Neural cell (in vitro differentiated cells): Measurements from ENCODE around the gene NGEF. TPM values are rescaled to one million over a fixed set of nuclear protein-coding genes. Genes with fewer than 3 reads are reported as not detected.

Source experiments
- H2AFZ ChIP-seq: fragments of 200-600, 300-800 bp; sonication (generic), shearing (Covaris generic); 2 replicates; pipeline ENCODE4 v1.6.0; 2014; ENCODE audit warnings: low read depth, mild to moderate bottlenecking, antibody characterized with exemption, low read length, moderate library complexity
- H3F3A ChIP-seq: fragments of 200-600 bp; shearing (Covaris generic); 2 replicates; pipeline ENCODE4 v1.6.1; 2016; ENCODE audit warnings: mild to moderate bottlenecking, moderate library complexity, mixed read lengths, antibody characterized with exemption, low read length; ENCODE audit not compliant: insufficient read depth, poor library complexity, severe bottlenecking
- H3K27ac ChIP-seq: fragments of 200-600, 300-800 bp; sonication (generic), shearing (Covaris generic); 2 replicates; pipeline ENCODE4 v1.5.1; 2014; ENCODE audit warnings: mild to moderate bottlenecking, low read length, moderate library complexity
- H3K27me3 ChIP-seq: fragments of 300-800, 200-600 bp; sonication (generic), shearing (Covaris generic); 2 replicates; pipeline ENCODE4 v1.6.0; 2014; ENCODE audit warnings: mild to moderate bottlenecking, low read depth, low read length, moderate library complexity; ENCODE audit not compliant: insufficient read depth
- H3K36me3 ChIP-seq: fragments of 300-800, 200-600 bp; sonication (generic), shearing (Covaris generic); 2 replicates; pipeline ENCODE4 v1.5.1; 2014; ENCODE audit warnings: mild to moderate bottlenecking, antibody characterized with exemption, low read length, moderate library complexity; ENCODE audit not compliant: insufficient read depth
- H3K4me2 ChIP-seq: fragments of 300-800, 200-600 bp; sonication (generic), shearing (Covaris generic); 2 replicates; pipeline ENCODE4 v1.6.0; 2014; ENCODE audit warnings: mild to moderate bottlenecking, low read length
- H3K4me3 ChIP-seq: fragments of 300-800, 200-600 bp; sonication (generic), shearing (Covaris generic); 2 replicates; pipeline ENCODE4 v1.5.1; 2014; ENCODE audit warnings: mild to moderate bottlenecking, low read length, moderate library complexity
- H3K79me2 ChIP-seq: fragments of 200-600 bp; shearing (Covaris generic); replicated peaks from 2 replicates; pipeline ENCODE4 v1.6.0; 2014; ENCODE audit warnings: mild to moderate bottlenecking, low read length, moderate library complexity; ENCODE audit not compliant: insufficient read depth
- H3K9ac ChIP-seq: fragments of 300-800, 200-600 bp; sonication (generic), shearing (Covaris generic); 2 replicates; pipeline ENCODE4 v1.6.1; 2016; ENCODE audit warnings: mild to moderate bottlenecking, low read length, mixed read lengths
- H3K9me2 ChIP-seq: fragments of 200-600 bp; shearing (Covaris generic); 2 replicates; pipeline ENCODE4 v1.6.1; 2016; ENCODE audit warnings: mild to moderate bottlenecking, low read length, mixed read lengths; ENCODE audit not compliant: insufficient read depth
- H3K9me3 ChIP-seq: fragments of 200-600, 300-800 bp; sonication (generic), shearing (Covaris generic); 2 replicates; pipeline ENCODE4 v1.6.1; 2016; ENCODE audit warnings: mild to moderate bottlenecking, mixed run types, low read length, moderate library complexity, mixed read lengths
- H4K20me1 ChIP-seq: fragments of 200-600 bp; shearing (Covaris generic); 2 replicates; pipeline ENCODE4 v1.6.1; 2016; ENCODE audit warnings: mild to moderate bottlenecking, mixed run types; ENCODE audit not compliant: insufficient read depth
- EP300 ChIP-seq: fragments of 450-650 bp; conservative IDR thresholded peaks from 2 replicates; pipeline ENCODE4 v1.6.1; 2014; ENCODE audit warnings: antibody characterized with exemption, mild to moderate bottlenecking, moderate library complexity; ENCODE audit not compliant: poor library complexity, severe bottlenecking
- EZH2 ChIP-seq: fragments of 200-600, 300-800 bp; shearing (Covaris generic), sonication (generic); IDR thresholded peaks from 2 replicates; pipeline ENCODE4 v1.6.1; 2014; ENCODE audit warnings: antibody characterized with exemption, low read length, borderline replicate concordance, mild to moderate bottlenecking; ENCODE audit not compliant: insufficient read depth, poor library complexity, severe bottlenecking
- MXI1 ChIP-seq: fragments of 450-650 bp; conservative IDR thresholded peaks from 2 replicates; pipeline ENCODE4 v1.6.1; 2014; ENCODE audit warnings: antibody characterized with exemption, mild to moderate bottlenecking; ENCODE audit not compliant: poor library complexity, severe bottlenecking
- POLR2AphosphoS5 ChIP-seq: IDR thresholded peaks from 2 replicates; pipeline ENCODE4 v1.6.1; 2012
- RAD21 ChIP-seq: fragments of 450-650 bp; conservative IDR thresholded peaks from 2 replicates; pipeline ENCODE4 v1.6.1; 2014; ENCODE audit warnings: antibody characterized with exemption, mild to moderate bottlenecking, moderate library complexity
- SMC3 ChIP-seq: fragments of 450-650 bp; conservative IDR thresholded peaks from 2 replicates; pipeline ENCODE4 v1.6.1; 2014; ENCODE audit warnings: antibody characterized with exemption, mild to moderate bottlenecking, moderate library complexity; ENCODE audit not compliant: poor library complexity
- TAF1 ChIP-seq: IDR thresholded peaks from 2 replicates; pipeline ENCODE4 v1.6.1; 2012; ENCODE audit warnings: low read depth
- polyA plus RNA-seq: library from polyadenylated mRNA; depleted of rRNA; stranded (reverse); fragments of >200 nt; gene quantifications from 2 replicates; pipeline ENCODE4 v1.2.3, GENCODE V29; 2014
- TF ChIP-seq, protein P1 (sequence below): fragments of 450-650 bp; IDR thresholded peaks from 2 replicates; pipeline ENCODE4 v1.5.1; 2014; ENCODE audit warnings: antibody characterized with exemption, mild to moderate bottlenecking, moderate library complexity; ENCODE audit not compliant: poor library complexity, severe bottlenecking
- TF ChIP-seq, protein P2 (sequence below): IDR thresholded peaks from 2 replicates; pipeline ENCODE4 v1.6.1; 2012; ENCODE audit warnings: borderline replicate concordance

The NGEF gene
- polyA plus RNA-seq, 1 donor from 2014 or later = 5.2 TPM

DNA sequence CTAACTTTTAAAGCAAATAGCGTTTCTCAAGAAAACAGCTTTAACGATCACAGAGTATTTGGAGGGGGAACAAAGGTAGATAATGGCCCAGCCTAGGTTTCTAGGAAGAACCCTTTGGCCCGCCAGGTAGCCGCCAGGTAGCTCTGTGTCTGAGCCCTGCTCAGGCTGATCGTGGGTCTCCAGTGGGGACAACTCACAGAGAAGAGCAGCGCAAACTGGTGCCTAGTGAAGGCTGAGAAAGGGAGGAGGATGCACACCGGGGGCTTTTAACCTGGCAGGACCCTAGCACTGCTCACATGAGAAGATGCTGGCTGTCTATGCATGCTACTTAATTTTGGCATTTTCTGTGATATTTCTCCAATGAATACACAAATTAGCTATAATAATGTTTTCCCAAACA, 5.8 kb downstream of the NGEF start:
- no peaks in the 10 kb centered on the region for H3K9me3 ChIP-seq
- H3K27ac ChIP-seq = no peak overlapping the region
- no peak overlapping the region for H3K4me3 ChIP-seq
- no peaks in the 10 kb centered on the region for H4K20me1 ChIP-seq
- H3K79me2 ChIP-seq = no peaks in the 10 kb centered on the region
- no peak overlapping the region for H3K4me2 ChIP-seq
- H3K9me2 ChIP-seq = no peaks in the 10 kb centered on the region
- H2AFZ ChIP-seq = no peak overlapping the region
- no peaks in the 10 kb centered on the region for H3K27me3 ChIP-seq
- H3K36me3 ChIP-seq = no peaks in the 10 kb centered on the region
- H3F3A ChIP-seq = no peaks in the 10 kb centered on the region
- TF ChIP-seq POLR2AphosphoS5 (no peak), TAF1 (no peak), SMC3 (no peak), MXI1 (no peak), EP300 (no peak), EZH2 (no peak), RAD21 (no peak)
- TF ChIP-seq, protein P1, sequence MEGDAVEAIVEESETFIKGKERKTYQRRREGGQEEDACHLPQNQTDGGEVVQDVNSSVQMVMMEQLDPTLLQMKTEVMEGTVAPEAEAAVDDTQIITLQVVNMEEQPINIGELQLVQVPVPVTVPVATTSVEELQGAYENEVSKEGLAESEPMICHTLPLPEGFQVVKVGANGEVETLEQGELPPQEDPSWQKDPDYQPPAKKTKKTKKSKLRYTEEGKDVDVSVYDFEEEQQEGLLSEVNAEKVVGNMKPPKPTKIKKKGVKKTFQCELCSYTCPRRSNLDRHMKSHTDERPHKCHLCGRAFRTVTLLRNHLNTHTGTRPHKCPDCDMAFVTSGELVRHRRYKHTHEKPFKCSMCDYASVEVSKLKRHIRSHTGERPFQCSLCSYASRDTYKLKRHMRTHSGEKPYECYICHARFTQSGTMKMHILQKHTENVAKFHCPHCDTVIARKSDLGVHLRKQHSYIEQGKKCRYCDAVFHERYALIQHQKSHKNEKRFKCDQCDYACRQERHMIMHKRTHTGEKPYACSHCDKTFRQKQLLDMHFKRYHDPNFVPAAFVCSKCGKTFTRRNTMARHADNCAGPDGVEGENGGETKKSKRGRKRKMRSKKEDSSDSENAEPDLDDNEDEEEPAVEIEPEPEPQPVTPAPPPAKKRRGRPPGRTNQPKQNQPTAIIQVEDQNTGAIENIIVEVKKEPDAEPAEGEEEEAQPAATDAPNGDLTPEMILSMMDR = no peak
- TF ChIP-seq, protein P2, sequence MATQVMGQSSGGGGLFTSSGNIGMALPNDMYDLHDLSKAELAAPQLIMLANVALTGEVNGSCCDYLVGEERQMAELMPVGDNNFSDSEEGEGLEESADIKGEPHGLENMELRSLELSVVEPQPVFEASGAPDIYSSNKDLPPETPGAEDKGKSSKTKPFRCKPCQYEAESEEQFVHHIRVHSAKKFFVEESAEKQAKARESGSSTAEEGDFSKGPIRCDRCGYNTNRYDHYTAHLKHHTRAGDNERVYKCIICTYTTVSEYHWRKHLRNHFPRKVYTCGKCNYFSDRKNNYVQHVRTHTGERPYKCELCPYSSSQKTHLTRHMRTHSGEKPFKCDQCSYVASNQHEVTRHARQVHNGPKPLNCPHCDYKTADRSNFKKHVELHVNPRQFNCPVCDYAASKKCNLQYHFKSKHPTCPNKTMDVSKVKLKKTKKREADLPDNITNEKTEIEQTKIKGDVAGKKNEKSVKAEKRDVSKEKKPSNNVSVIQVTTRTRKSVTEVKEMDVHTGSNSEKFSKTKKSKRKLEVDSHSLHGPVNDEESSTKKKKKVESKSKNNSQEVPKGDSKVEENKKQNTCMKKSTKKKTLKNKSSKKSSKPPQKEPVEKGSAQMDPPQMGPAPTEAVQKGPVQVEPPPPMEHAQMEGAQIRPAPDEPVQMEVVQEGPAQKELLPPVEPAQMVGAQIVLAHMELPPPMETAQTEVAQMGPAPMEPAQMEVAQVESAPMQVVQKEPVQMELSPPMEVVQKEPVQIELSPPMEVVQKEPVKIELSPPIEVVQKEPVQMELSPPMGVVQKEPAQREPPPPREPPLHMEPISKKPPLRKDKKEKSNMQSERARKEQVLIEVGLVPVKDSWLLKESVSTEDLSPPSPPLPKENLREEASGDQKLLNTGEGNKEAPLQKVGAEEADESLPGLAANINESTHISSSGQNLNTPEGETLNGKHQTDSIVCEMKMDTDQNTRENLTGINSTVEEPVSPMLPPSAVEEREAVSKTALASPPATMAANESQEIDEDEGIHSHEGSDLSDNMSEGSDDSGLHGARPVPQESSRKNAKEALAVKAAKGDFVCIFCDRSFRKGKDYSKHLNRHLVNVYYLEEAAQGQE = no peak
- H3K9ac ChIP-seq = no peak overlapping the region

DNA sequence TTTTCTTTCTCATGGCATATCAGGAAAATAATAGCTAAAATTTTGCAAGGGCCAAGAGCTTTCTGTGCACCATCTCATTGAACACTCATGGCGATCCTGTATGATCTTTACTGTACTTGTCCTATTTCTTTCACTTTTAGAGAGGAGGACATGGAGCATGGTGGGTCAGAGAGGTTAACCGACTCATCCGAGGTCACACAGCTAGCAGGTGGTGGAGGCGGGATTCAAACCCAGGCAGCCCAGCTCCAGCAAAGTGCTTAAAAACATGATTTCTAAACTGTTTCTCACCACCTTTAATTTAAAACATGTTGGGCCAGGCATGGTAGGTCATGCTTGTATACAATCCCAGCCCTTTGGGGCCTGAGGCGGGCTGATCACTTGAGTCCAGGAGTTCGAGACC, 6.4 kb downstream of the NGEF start:
- Histone ChIP-seq H3K36me3 (no peaks in the 10 kb centered on the region), H3F3A (no peaks in the 10 kb centered on the region), H3K9me2 (no peaks in the 10 kb centered on the region), H2AFZ (no peak overlapping the region), H3K27me3 (no peaks in the 10 kb centered on the region), H3K79me2 (no peaks in the 10 kb centered on the region), H3K27ac (no peak overlapping the region), H3K4me3 (no peak overlapping the region), H3K9ac (no peak overlapping the region), H3K4me2 (no peak overlapping the region), H3K9me3 (no peaks in the 10 kb centered on the region), H4K20me1 (no peaks in the 10 kb centered on the region)
- TF ChIP-seq SMC3 (no peak), RAD21 (no peak), MXI1 (no peak), EZH2 (no peak), POLR2AphosphoS5 (no peak), TAF1 (no peak)
- TF ChIP-seq, protein P1 = no peak
- TF ChIP-seq, protein P2 = no peak
